Cardiac muscle cell (in vitro differentiated cells and primary cell): ENCODE data around the gene CC2D2B. TPM values are rescaled to one million over a fixed set of nuclear protein-coding genes. Genes with fewer than 3 reads are reported as not detected.

Experiments
- DNase-seq, 2 donors: peaks; one replicate each; pipeline versions ENCODE4 v3.0.0 to v3.0.0-alpha.2; 2010 to 2017; ENCODE audit warnings: low read depth in 1 of 2, low spot score in 1 of 2
- H3K27ac ChIP-seq: fragments of 200-600 bp; sonication (generic); 2 replicates; pipeline ENCODE4 v1.5.1; 2016
- H3K27me3 ChIP-seq: fragments of 200-600 bp; sonication (generic); 2 replicates; pipeline ENCODE4 v1.6.0; 2016; ENCODE audit warnings: control low read depth
- H3K36me3 ChIP-seq: fragments of 200-600 bp; sonication (generic); 2 replicates; pipeline ENCODE4 v1.5.1; 2016; ENCODE audit warnings: control low read depth
- H3K4me1 ChIP-seq: fragments of 200-600 bp; sonication (generic); 2 replicates; pipeline ENCODE4 v1.8.1; 2017; ENCODE audit warnings: low read depth, mild to moderate bottlenecking, mixed run types
- H3K4me3 ChIP-seq: fragments of 200-600 bp; sonication (generic); 2 replicates; pipeline ENCODE4 v1.5.1; 2016; ENCODE audit warnings: mild to moderate bottlenecking
- H3K9me3 ChIP-seq: fragments of 200-600 bp; sonication (generic); 2 replicates; pipeline ENCODE4 v1.5.1; 2017; ENCODE audit warnings: low read depth, mild to moderate bottlenecking, control low read depth
- polyA plus RNA-seq: library from polyadenylated mRNA; unstranded; fragments of >200 nt; fragmentation: Nextera tagmentation; extraction: Ambion mirVana; gene quantifications from 2 replicates; pipeline ENCODE4 v1.2.1, GENCODE V29; 2016
- total RNA-seq: library from RNA; depleted of rRNA; stranded (reverse); fragments of >200 nt; gene quantifications from 2 replicates; pipeline ENCODE4 v1.2.3, GENCODE V29; 2016
- TF ChIP-seq, protein P1 (sequence below): IDR thresholded peaks from 2 replicates; pipeline ENCODE4 v1.5.1; 2012; ENCODE audit warnings: low read depth, mild to moderate bottlenecking, low read length

The CC2D2B gene
- total and polyA plus RNA-seq, 2 experiments from 2014 or later = 0.15 to 0.18 TPM

DNA sequence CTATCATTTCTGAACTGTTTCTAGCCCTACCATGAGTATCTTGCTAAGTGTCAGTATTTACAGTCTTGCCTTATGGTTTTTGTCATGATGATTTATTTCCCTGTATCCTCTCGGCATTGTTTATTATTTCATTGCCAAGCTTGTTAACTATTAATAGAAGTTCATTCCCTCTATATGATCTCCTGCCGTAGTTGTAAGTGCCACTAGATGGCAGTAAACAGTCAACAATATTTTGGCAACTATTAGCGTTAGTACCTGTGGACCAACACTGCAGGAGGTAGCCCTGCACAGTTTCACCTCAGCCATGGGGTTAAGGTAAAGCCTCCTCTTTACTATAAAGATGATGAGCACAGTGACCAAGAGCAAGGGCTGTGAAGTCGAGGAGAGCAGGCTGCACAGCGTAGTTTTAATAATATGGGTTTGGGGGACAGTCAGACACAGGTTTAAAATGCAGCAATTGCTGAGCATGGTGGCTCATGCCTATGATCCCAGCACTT, 109.5 kb downstream of the CC2D2B start:
- Histone ChIP-seq H3K27me3 (no peaks in the 10 kb centered on the region), H3K9me3 (no peaks in the 10 kb centered on the region), H3K36me3 (no peaks in the 10 kb centered on the region), H3K4me3 (no peak overlapping the region), H3K4me1 (no peaks in the 10 kb centered on the region), H3K27ac (no peak overlapping the region)
- TF ChIP-seq, protein P1, sequence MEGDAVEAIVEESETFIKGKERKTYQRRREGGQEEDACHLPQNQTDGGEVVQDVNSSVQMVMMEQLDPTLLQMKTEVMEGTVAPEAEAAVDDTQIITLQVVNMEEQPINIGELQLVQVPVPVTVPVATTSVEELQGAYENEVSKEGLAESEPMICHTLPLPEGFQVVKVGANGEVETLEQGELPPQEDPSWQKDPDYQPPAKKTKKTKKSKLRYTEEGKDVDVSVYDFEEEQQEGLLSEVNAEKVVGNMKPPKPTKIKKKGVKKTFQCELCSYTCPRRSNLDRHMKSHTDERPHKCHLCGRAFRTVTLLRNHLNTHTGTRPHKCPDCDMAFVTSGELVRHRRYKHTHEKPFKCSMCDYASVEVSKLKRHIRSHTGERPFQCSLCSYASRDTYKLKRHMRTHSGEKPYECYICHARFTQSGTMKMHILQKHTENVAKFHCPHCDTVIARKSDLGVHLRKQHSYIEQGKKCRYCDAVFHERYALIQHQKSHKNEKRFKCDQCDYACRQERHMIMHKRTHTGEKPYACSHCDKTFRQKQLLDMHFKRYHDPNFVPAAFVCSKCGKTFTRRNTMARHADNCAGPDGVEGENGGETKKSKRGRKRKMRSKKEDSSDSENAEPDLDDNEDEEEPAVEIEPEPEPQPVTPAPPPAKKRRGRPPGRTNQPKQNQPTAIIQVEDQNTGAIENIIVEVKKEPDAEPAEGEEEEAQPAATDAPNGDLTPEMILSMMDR = peak; percentile 82
- DNase-seq = peak; percentile 70 to 76

DNA sequence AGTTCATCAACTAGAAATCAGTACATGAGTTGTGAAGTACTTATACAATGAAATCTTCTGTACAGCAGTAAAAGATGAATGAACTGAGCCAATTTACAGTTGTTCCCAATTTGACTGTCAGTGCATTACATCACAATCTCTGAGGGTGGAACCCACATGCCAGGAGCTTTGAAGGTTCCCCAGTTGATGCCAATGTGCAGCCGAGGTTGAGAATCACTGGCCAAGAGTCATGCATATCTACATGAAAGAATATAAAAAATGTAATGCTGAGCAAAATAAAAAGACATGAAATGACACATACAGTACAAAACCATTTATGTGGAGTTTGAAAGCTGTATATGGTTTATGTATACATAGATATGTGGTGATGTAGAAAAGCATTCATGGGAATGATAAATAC, 113.6 kb downstream of the CC2D2B start:
- no peak for DNase-seq
- Histone ChIP-seq H3K4me3 (no peak overlapping the region), H3K36me3 (no peaks in the 10 kb centered on the region), H3K4me1 (peaks cover 6% of the 10 kb centered on the region), H3K27me3 (no peaks in the 10 kb centered on the region), H3K27ac (no peak overlapping the region), H3K9me3 (no peaks in the 10 kb centered on the region)
- TF ChIP-seq, protein P1 = no peak

DNA sequence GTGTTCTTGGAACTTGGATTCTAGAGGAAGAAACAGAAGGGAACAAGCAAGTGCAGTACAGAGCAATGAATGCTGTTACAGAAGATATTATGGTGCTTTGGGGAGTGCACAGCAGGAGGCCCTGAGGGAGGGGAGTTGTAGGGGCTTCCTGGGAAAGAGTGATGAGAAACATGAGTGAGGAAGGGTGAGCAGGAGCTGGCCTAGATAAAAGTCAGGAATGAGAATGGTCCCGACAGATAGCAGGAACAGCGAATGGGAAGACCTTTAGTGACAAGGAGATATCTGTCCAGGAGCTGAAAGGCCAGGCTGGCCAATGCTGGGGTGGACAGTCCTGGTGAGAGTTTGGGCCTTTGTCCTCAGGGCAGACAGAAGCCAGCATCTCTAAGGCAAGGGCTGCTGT, 115.0 kb downstream of the CC2D2B start:
- TF ChIP-seq, protein P1 = no peak
- peaks cover 6% of the 10 kb centered on the region for H3K4me1 ChIP-seq

DNA sequence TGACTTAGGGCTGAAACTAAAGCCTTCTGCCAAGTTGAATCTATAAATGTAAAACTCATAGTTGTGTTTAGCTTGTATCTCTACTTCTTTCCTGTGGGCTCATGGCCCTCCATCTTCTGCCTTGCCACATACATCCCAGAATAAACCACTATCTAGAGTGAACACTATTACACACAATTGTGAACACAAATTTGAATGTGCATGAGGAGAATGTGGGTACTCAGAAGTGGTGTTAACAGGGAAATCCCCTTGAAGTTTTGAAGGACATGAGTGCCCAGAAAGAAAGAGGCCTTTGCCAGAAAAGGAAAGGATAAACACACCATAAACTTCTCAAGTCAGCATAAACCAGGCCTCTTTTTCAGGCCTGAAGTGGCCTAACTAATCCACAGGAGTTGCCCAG, 115.4 kb downstream of the CC2D2B start:
- Histone ChIP-seq H3K4me3 (no peak overlapping the region), H3K27ac (no peak overlapping the region), H3K27me3 (no peaks in the 10 kb centered on the region), H3K4me1 (peaks cover 6% of the 10 kb centered on the region), H3K36me3 (no peaks in the 10 kb centered on the region), H3K9me3 (no peaks in the 10 kb centered on the region)
- TF ChIP-seq, protein P1 = no peak
- DNase-seq = no peak

More for the DNA sequence above, 115.0 kb downstream of the CC2D2B start:
- no peaks in the 10 kb centered on the region for H3K36me3 ChIP-seq
- H3K4me3 ChIP-seq = no peak overlapping the region
- DNase-seq = no peak
- H3K27ac ChIP-seq = no peak overlapping the region
- no peaks in the 10 kb centered on the region for H3K9me3 ChIP-seq
- no peaks in the 10 kb centered on the region for H3K27me3 ChIP-seq

DNA sequence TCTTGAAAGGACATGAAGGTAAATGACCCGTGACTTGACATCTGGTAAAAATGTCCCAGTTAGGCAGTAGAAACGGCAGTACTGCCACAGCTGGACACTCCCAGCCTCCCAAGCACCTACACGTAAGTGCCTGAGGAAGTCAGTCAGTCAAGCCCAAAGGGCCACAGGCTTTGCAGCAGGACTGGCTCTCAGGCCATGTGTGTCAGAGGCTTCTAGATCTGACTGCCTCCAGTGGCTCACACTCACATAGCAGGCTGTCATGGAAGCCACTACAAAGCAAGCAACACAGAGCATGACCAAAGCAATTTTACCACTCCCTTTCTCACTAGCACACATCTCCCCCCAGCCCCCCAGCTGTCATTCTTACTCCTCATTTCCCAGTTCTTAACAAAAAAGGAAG, 117.8 kb downstream of the CC2D2B start:
- H3K4me1 ChIP-seq = peaks cover 6% of the 10 kb centered on the region
- no peak overlapping the region for H3K4me3 ChIP-seq
- H3K9me3 ChIP-seq = no peaks in the 10 kb centered on the region
- no peaks in the 10 kb centered on the region for H3K36me3 ChIP-seq
- peak; percentile 10 to 43 for DNase-seq
- H3K27me3 ChIP-seq = no peaks in the 10 kb centered on the region
- no peak overlapping the region for H3K27ac ChIP-seq
- TF ChIP-seq, protein P1 = no peak

DNA sequence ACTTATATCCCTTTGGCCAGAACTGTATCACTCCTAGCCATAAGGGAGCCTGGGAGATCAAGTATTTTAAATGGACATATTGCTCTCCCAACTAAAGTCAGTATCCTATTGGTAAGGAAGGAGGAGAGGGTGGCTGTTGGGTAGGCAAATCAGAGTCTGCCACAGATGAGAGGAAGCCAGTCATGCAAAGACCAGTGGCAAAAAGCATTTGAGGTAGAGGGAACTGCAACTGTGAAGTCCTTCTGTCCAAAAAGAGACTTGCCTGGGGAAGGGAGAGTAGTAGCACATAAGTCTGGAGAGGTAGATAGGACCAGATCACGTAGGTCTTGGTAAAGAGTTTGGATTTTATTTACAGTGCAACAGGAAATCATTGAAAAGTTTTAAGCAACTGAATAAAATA, 126.8 kb downstream of the CC2D2B start:
- no peak for DNase-seq
- TF ChIP-seq, protein P1 = no peak
- H3K4me1 ChIP-seq = no peaks in the 10 kb centered on the region
- no peak overlapping the region for H3K27ac ChIP-seq
- no peak overlapping the region for H3K4me3 ChIP-seq
- no peaks in the 10 kb centered on the region for H3K36me3 ChIP-seq
- no peaks in the 10 kb centered on the region for H3K9me3 ChIP-seq
- no peaks in the 10 kb centered on the region for H3K27me3 ChIP-seq
